Lung (tissue), 12 donors: ENCODE measurements around the gene TRIM14. TPM values are rescaled to one million over a fixed set of nuclear protein-coding genes. Genes with fewer than 3 reads are reported as not detected.

Source experiments
- ATAC-seq: fragments of 200-7000 bp; cut with Tn5 transposase; one replicate; pipeline ENCODE4 v1.9.1; 2020; ENCODE audit warnings: moderate number of reproducible peaks; ENCODE audit not compliant: insufficient read depth, low FRiP score
- DNase-seq, 3 donors: peaks; one replicate each; pipeline ENCODE4 v3.0.0-alpha.2; 2013 to 2017
- H3K27ac ChIP-seq, 2 donors: one replicate each; pipeline ENCODE4 v1.5.1; 2013; ENCODE audit warnings: mild to moderate bottlenecking in 2 of 2, moderate library complexity in 2 of 2, control low read depth in 1 of 2, inconsistent platforms in 1 of 2, low read depth in 1 of 2, low read length in 1 of 2
- H3K27me3 ChIP-seq, 3 donors: one replicate each; pipeline ENCODE4 v1.5.1; 2013; ENCODE audit warnings: low read length in 2 of 3; ENCODE audit not compliant: control insufficient read depth in 3 of 3, insufficient read depth in 3 of 3
- H3K36me3 ChIP-seq, 4 donors: one replicate each; pipeline ENCODE4 v1.5.1; 2013; ENCODE audit warnings: low read length in 4 of 4, mild to moderate bottlenecking in 1 of 4, moderate library complexity in 1 of 4; ENCODE audit not compliant: control insufficient read depth in 4 of 4, insufficient read depth in 4 of 4
- H3K4me1 ChIP-seq, 5 donors: one replicate each; pipeline ENCODE4 v1.5.1; 2013; ENCODE audit warnings: low read length in 5 of 5, mild to moderate bottlenecking in 2 of 5, moderate library complexity in 1 of 5; ENCODE audit not compliant: control insufficient read depth in 5 of 5, insufficient read depth in 5 of 5
- H3K4me3 ChIP-seq: one replicate; pipeline ENCODE4 v1.5.1; 2013; ENCODE audit warnings: mild to moderate bottlenecking, control low read depth, moderate library complexity
- H3K9ac ChIP-seq, 2 donors: one replicate each; pipeline ENCODE4 v1.5.1; 2013; ENCODE audit warnings: low read length in 2 of 2, control low read depth in 1 of 2; ENCODE audit not compliant: insufficient read depth in 1 of 2
- H3K9me3 ChIP-seq, 4 donors: one replicate each; pipeline ENCODE4 v1.5.1; 2013; ENCODE audit warnings: low read length in 3 of 4, mild to moderate bottlenecking in 1 of 4, moderate library complexity in 1 of 4; ENCODE audit not compliant: control insufficient read depth in 4 of 4, insufficient read depth in 3 of 4
- CTCF ChIP-seq: IDR thresholded peaks from 2 replicates; pipeline ENCODE4 v1.5.1; 2012; ENCODE audit warnings: mild to moderate bottlenecking; ENCODE audit errors: control extremely low read depth, extremely low read depth
- WGBS, 2 donors: extraction: QIAGEN DNeasy Blood & Tissue Kit; methylation state at CpG; one replicate each; pipeline ENCODE4 v1.1.7; 2013; 5-methylcytosine and 5-hydroxymethylcytosine counted together
- polyA plus RNA-seq, 2 donors: library from polyadenylated mRNA; stranded (reverse); fragments of 200-250 nt; gene quantifications; one replicate each; pipeline ENCODE4 v1.2.1, GENCODE V29; 2013
- total RNA-seq, 2 donors: library from RNA; depleted of rRNA in 1 of 2; stranded (reverse); fragments of >200 nt in 1 of 2; gene quantifications; one replicate each; pipeline ENCODE4 v1.2.1, GENCODE V29; 2014 to 2021
- donor health status: control.
- donor health status: control.
- donor health status: Bipolar disorder and iron deficiency.
- donor health status: healthy.
- donor health status: DM: yes; HTN: yes; CAD: no.

The TRIM14 gene
- total and polyA plus RNA-seq, 4 donors: 5.0 to 42.7 (median 12.1) TPM

GRCh38 chr9:98144631-98145030, 25.6 kb upstream of the TRIM14 start:
- Histone ChIP-seq H3K9ac (no peak overlapping the region), H3K9me3 (no peaks in the 10 kb centered on the region), H3K36me3 (no peaks in the 10 kb centered on the region), H3K4me3 (no peak overlapping the region), H3K27me3 (no peaks in the 10 kb centered on the region), H3K27ac (peak overlapping the region in 1 of 2 donors; percentile 7), H3K4me1 (peaks cover 0 to 11% (median 0%) of the 10 kb centered on the region in 5 donors)
- DNase-seq (no peak), ATAC-seq (no peak)
- 74 to 94% methylated on average over 3 of the region's 3 CpGs for WGBS, 2 donors
- no peak for TF ChIP-seq CTCF

- no peak for ATAC-seq
- Histone ChIP-seq H3K4me3 (no peak overlapping the region), H3K36me3 (no peaks in the 10 kb centered on the region), H3K4me1 (peaks cover 0 to 11% (median 0%) of the 10 kb centered on the region in 5 donors), H3K27ac (no peak overlapping the region), H3K9ac (no peak overlapping the region), H3K27me3 (no peaks in the 10 kb centered on the region), H3K9me3 (no peaks in the 10 kb centered on the region)
- WGBS, 2 donors: 88 to 93% methylated on average over 4 of the region's 4 CpGs
- no peak for TF ChIP-seq CTCF
- no peak for DNase-seq
Measured at GRCh38 chr9:98144076-98144475, 25.1 kb upstream of the TRIM14 start.

GRCh38 chr9:98142925-98143481, 24.0 kb upstream of the TRIM14 start:
- H3K4me3 ChIP-seq: no peak overlapping the region
- 83 to 88% methylated on average over 8 of the region's 8 CpGs for WGBS, 2 donors
- no peak overlapping the region for H3K9ac ChIP-seq
- H3K27ac ChIP-seq: peak overlapping the region in 1 of 2 donors; percentile 75
- no peaks in the 10 kb centered on the region for H3K9me3 ChIP-seq
- H3K4me1 ChIP-seq: peaks cover 0 to 11% (median 0%) of the 10 kb centered on the region in 5 donors
- DNase-seq: no peak
- no peak for ATAC-seq
- no peaks in the 10 kb centered on the region for H3K27me3 ChIP-seq
- TF ChIP-seq CTCF: no peak
- no peaks in the 10 kb centered on the region for H3K36me3 ChIP-seq
